ENCODE measurements around the gene SUDS3. TPM values are rescaled to one million over a fixed set of nuclear protein-coding genes. Genes with fewer than 3 reads are reported as not detected.

The SUDS3 gene, protein sequence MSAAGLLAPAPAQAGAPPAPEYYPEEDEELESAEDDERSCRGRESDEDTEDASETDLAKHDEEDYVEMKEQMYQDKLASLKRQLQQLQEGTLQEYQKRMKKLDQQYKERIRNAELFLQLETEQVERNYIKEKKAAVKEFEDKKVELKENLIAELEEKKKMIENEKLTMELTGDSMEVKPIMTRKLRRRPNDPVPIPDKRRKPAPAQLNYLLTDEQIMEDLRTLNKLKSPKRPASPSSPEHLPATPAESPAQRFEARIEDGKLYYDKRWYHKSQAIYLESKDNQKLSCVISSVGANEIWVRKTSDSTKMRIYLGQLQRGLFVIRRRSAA
- 36.8 and 38.8 TPM in 2 replicates for total RNA-seq

DNA sequence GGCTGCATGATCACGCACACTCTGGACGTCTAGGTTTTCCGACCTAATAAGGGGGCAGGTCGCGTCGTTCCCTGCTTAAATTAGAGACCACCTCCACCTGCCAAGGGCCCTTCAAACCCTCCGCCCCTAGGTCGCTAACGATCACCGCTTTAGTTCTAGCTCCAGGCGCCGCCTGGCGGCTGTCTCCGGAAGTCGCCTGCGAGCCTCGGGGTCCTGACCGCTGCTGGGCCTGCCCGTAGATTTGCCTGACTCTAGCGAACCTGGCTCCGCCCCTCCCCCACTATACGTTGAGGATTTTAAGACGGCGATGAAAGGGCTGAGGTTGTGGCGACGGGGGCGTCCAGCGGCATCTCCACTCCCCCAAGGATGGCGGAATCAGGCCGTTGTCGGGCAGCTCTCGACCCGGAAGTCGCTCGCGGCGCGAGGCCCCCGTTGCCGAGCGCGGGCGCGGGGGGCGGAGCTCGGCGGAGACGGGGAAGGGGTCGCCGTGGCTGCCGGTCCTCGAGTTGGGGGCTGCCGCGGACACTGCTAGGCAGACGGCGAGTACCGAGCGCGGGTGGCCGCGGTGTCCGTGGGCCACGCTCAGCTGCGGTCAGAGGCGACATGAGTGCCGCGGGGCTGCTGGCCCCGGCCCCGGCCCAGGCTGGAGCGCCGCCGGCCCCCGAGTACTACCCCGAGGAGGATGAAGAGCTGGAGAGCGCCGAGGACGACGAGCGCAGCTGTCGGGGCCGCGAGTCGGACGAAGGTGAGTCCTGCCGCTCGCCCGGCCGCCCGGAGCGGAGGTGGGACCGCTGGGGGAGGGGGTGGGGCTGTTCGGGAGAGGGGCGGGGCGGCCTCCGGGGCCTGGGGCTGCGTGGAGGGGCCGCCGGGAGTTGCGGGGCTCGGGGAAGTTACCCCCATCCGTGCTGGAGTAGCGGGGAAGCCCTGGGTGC, at the start of gene SUDS3:
Gene SUDS3, plus strand, starts transcription at position 467 of the 932 bp plus-strand sequence. Its CDS starts 137 bp downstream, at position 604.

DNA sequence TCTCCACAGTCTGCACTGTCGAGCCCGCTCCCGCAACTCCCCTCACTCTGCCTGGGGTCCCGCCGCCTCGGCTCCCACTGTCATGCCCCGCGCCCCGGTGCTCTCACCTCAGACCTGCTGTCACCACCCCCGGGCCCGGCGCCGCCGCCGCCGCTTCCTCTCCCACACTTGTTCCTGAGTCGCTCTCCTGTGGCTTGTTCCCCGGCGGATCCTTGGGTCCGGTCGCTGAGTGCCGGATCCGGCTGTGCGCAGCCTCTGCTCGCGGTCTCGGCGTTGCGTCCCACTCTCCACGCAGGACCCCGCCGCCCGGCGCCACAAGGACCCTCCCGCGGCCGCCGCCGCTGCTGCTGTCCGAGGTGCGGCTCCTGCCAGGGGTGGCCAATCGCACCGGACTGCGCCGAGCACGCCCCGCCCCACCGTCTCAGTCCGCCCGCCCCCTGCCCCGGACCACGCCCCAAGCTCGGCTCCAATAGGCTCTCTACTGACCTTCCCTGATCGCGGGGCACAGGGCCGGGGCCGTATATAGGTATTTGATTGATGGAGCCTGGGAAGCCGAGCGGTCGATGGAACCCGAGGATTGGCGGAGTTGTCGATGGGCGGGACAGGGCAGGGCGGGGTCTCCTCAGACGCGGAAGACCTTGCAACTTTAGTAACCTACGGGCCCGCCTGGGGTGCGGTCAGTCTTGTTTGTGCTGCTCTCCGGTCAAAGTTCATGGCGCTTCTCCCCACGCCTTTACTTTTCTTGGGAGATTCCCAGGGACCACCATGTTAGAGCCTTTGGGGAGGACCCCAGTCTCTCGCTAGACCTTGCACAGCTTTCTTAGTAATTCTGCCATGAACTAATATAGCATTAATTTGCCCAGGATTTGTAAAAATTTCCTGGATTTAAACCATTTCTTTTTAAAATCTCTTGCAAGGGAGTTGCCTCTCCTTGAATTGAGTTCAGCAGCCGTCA, 3.5 kb upstream of the SUDS3 start, which contains the start of gene TAOK3:
Gene TAOK3, minus strand, starts transcription at position 367 of the 955 bp plus-strand sequence. CDS start 117,340 bp downstream, outside the sequence.

Other genes starting within 250 kb of the SUDS3 start
- gene PEBP1, start 240.4 kb upstream of the SUDS3 start, total RNA-seq, result 182 and 290 TPM in 2 replicates
- gene TAOK3, start 3.6 kb upstream of the SUDS3 start, total RNA-seq, result 34.1 and 46.1 TPM in 2 replicates